GM18870 (cell line): ENCODE data around the gene C17orf78.
"Not testable (repeated sequence)": the region's sequence is repeated elsewhere in the genome, so short reads cannot be mapped to it uniquely, and the experiment has no call there.

Experiments
- ATAC-seq: cut with Tn5 transposase; IDR thresholded peaks from one replicate; pipeline ENCODE4 v1.9.1; 2021; ENCODE audit warnings: moderate library complexity; ENCODE audit not compliant: unreplicated experiment

Gene C17orf78

DNA sequence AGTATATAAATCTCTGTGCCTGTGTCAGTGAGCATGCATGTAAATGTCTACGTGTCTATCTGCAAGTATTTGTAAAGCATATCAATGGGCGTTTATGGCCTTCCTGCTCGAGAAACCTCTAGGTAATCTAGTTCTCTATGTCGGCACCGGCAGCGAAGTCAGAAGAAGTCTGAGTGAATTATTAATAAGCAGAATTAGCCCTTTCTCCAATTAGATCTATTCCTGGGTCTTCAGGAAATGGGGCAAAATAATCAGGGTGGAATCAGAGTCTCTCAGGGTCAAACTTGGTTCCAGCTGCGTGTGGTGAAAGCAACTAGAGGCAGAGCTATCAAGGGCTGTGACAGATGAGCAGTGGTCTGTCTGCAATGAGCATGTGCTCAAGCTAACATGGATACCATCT is at the start of gene C17orf78:
Gene C17orf78, plus strand, starts transcription at position 280 of the 400 bp plus-strand sequence. Its CDS starts 108 bp downstream, at position 388.
- ATAC-seq = no peak

DNA sequence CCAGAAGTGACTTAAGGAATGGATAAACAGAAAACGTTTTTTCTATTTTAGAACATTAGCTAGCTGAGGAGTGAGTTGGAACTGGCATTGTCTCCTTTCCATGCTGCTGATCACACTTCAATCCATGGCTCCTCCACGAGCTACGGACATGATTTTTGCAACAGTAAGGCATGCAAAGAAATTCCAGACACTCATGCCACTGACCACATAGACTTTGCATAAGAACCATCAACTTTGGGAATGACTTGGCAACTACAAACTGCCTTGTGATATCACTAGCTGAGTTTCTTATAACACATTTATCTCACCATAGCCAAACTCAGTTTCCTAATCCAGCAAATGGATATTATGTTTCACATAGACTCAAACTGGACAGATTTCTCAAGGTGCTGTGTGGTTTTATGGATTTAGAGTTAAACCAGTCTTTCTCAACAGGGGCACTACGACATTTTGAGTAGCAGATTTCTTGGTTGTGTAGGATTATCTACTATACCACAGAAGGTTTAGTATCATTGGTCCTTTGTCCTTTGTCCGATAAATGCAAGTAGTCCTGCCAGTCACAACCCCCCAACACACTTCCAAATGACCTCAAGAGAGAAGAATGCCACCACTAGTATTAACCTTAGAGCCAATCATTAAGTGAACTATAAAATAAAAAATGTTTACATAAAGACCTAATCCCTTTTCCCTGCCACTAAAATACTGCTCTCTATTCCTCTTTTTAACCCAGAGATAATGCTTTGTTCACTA is 48.3 kb upstream of the C17orf78 start:
- no peak for ATAC-seq

DNA sequence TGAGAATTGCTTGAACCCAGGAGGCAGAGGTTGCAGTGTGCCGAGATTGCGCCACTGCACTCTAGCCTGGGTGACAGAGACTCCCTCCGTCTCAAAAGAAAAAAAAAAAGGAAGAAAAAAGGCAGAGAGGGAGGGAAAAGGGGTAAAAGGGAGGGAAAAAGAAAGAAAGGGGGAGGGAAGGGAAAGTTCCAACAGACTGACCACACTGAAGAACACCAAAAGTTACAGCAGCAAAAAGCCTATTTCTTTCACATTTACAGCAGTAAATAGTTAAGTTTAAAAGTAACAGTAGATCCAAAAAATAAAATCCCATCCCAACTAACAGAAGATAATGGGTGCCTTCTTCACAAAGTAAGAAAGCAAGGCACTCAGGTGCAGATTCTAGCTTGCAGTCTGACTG is 36.9 kb upstream of the C17orf78 start:
- no peak for ATAC-seq

DNA sequence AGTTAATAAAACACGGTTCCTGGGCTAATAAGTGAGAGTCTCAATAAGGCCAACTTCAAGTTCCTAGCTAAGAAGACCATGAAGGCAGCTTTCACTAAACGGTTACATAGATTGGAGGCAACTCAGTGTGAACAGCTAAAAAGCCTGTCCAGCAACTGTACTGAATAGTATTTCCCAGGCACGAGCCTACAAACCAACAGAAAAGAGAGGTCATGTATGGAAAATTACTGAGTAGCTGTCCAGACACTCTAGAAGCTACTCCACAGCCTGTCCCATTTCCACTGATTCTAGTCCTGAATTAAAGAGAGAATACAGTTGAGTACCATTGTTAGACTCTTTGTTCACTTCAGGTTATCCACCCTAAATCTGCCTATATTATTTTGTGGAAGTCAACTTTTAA is 36.5 kb upstream of the C17orf78 start:
- no peak for ATAC-seq

DNA sequence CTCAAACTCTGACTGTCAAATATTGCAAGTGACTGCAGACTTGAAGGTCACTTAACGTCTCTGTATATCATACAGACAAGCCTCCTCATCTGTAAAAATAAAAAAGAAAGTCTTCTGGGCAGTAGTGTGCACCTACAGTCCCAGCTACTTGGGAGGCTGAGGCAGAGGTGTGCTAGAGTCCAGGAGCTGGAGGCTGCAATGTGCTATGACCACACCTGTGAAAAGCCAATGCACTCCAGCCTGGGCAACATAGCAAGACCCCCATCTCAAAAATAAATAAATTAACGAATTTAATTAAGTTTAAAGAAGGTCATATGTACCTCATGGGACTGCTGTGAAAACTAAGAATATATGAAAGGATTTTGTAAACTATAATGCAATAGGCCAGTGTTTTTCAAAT is 35.0 kb upstream of the C17orf78 start:
- ATAC-seq = no peak

DNA sequence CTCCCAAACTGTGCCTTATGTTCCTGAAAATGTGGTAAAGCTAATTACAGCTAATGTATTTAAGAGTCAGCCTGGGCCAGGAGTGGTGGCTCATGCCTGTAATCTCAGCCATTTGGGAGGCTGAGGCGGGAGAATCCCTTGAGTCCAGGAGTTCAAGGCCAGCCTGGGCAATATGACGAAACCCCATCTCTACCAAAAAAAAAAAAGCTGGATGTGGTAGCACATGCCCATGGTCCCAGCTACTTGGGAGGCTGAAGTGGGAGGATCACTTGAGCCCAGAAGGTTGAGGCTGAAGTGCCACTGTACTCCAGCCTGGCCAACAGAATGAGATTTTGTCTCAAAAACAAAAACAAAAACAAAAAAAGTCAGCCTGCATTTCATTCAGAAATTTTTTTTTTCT is 33.2 kb upstream of the C17orf78 start:
- ATAC-seq = no peak

DNA sequence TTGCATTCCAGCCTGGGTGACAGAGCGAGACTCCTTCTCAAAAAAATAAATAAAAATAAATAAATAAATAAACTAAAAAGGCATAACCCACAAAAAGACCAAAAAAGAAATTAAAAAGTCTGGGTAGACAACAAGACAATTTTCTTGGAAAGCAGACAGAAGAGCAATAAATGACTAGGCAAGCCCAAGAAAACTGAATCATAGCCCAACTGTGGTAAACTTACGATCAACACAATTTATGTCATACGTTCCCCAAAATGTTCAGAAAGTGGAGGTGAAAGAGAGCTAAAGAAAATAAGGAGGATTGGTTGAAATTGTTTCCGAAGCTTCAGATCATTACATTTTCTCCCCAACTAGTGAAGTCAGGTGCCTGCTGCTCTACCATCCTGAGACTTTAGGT is 31.3 kb upstream of the C17orf78 start:
- no peak for ATAC-seq

DNA sequence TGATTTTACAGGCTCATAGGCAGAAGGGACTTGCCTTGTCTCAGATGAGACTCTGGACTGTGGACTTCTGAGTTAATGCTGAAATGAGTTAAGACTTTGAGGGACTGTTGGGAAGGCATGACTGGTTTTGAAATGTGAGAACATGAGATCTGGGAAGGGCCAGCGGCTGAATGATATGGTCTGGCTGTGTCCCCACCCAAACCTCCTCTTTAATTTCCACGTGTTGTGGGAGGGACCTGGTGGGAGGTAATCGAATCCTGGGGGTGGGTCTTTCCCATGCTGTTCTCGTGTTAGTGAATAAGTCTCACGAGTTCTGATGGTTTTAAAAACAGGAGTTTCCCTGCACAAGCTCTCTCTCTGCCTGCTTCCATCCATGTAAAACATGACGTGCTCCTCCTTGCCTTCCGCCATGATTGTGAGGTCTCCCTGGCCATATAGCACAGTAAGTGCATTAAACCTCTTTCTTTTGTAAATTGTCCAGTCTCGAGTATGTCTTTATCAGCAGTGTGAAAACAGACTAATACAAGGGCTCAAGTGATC is 28.9 kb upstream of the C17orf78 start:
- ATAC-seq = not testable (repeated sequence)

DNA sequence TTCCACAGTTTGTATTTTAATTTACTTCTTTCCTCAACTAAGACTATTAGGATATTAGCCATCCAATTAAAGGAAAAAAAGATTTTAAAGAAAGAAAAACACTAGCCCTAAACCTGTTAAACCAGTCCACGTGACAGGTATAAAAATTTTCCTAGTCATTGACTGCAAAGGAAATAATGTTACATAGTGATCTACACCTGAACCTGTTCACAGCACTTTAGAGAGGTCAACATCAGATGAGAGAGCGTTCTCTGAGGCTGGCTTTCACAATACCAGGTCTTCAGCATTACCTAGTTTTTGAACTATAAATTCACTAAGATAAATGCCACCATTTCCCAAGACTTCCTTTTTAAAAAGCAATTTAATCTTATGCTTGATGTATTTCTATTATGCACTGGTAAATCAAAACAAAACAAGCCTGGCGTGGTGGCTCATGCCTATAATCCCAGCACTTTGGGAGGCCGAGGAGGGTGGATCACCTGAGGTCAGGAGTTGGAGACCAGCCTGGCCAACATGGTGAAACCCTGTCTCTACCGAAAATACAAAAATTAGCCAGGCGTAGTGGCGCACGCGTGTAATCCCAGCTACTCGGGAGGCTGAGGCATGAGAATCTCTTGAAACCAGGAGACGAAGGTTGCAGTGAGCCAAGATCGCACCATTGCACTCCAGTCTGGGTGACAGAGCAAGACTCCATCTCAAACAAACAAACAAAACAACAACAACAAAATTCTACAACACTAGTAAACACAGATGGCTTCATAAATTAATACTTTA is 18.8 kb upstream of the C17orf78 start:
- ATAC-seq = not testable (repeated sequence)

DNA sequence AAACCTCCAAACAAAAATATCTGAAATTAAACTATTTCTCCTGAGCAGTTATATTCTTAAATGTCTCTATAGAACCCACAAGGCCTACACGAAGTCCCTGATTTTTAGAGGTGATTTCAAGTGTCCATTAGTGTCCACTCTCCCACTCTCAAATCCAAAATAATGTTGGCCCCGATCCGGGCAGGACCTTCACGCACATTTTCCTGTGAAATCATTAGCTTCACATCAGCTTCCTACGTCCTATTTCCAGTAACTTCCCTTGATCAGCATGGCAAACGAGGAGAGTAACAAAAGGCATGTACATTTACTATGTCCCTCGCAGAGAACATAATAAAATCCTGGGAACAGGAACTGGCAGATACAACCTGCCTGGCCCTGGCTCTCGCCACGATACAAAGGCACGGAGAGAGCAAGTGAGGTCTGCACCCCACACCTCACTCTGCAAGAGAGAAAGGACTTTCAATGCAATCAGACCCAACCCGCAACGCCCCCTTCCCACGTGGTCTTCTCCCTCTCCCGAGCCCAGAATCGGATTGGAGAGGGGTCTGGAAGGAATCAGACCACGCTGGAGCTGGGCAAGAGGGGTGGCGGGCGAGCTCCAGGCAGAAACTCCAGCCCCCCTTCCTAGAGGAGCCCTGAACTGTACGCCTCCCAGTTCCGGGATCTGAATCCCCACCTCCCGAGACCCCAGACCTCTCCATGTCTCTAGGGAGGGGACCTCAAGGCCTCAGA is 17.5 kb upstream of the C17orf78 start:
- no peak for ATAC-seq

DNA sequence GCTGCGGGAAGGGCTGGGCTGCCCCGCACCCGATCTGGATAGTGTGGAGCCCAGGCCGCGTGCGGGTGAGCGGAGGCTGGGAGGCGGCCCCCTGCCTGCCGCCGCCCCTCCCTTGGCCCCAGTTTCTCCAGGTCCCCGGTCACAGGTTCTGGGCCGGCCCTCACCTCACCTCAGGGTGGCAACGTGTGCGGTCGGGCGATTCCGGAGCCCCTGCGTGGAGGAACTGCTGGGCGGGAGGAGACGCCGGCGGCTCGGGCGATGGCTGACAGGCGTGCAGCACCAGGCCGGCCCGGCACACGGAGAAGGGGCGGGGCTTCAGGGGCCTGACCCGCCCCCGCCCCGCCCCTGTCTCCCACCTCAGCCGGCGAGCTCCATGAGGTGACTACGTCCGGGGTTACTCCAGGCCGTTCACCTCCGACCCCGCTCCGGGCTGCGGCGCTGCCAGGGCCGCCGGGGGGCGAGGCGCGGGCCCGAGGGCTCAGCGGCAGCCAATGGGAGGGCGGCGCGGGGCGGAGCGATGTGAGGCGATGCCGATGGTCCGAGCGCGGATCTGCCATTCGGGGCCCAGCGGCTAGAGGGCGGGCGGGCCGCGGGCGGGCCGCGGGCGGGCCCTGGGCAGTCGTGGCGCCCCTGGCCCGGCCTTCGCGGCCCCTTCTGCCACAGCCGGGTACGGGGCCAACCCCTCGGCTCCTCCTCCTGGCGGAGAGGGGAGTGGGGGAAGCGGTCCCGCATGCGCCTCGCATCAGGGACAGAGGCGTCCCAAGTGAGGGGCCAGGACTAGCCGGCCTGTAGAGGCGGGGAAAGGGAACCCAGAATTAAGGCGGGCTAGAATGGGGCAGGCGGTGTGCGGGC is 16.7 kb upstream of the C17orf78 start:
- ATAC-seq = peak; percentile 56

DNA sequence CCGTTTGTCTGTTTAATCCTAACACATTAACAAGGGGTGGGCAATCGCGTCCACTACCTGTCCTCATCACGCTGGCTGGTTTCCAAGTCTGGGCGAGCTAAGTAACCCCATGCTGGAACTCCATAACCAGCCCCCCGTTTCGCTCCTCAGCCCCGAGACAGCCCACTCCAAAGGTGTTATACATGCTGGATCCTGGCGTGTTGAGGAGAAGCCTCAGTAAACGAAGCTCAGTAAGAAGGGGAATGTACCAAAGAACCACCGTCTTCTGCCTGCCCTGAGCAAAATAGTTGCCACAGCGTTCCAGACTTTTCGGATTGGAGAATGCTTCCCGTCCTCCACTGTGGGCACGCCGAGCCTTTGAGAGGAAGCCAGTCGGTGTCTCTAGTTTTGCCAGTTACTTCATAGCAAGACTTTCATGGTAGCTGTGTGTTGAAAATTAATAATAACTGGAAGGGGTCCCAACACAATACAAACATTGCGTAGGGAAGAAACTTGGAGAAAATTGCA is 16.1 kb upstream of the C17orf78 start:
- no peak for ATAC-seq

DNA sequence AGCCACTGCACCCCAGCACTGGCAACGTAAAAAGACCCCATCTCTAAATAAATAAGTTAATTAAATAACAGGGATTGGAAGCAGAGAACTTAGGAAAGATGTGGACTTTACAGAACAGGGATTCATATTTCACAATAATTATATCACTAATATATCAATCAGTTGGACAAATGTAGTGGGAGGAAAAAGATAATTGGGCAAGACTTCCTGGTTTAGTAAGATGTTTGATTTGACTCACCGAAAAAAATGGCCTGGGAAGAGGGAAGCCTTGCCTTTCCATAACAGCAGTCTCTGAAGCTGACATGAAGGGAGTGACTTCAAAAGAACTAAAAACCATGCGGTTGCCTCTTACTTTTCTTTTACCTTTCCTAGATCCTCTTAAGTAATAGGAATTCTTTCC is 15.2 kb upstream of the C17orf78 start:
- no peak for ATAC-seq

DNA sequence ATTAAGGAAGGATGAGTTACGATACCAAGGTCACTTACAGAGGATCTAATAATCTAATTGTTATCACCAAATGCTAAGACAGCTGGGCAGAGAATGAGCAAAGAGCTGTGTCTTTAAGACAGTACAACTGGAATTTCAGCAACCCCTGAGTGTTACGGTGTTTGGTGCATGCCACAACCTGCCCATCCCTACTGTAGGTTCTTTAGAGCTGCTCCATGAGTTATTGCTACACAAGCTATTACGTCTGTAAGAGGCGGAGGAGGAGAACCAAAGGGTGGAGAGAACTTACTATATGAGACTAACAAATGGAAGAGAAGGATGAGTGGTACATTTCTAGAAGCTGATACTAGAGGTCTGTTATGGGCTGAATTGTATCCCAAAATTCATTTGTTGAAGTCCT is 14.2 kb upstream of the C17orf78 start:
- ATAC-seq = no peak

DNA sequence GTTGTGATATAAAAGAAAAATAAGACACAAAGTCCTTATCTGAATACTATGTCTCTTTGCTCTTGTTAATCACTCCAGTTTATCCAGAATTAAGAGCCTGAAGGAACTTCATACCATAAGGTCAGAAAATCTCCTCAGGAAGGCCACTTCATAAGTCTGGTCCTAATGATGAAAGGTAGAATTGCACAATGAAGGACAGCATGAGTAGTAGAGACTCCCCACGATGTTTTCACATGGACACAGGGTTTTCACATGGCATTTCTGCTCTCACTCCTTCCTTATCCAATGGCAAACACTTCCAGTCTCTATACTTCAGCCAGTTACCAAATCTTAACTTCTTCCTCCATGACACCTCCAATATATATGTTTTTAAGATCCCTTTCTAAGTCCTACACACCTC is 10.2 kb upstream of the C17orf78 start:
- ATAC-seq = no peak

DNA sequence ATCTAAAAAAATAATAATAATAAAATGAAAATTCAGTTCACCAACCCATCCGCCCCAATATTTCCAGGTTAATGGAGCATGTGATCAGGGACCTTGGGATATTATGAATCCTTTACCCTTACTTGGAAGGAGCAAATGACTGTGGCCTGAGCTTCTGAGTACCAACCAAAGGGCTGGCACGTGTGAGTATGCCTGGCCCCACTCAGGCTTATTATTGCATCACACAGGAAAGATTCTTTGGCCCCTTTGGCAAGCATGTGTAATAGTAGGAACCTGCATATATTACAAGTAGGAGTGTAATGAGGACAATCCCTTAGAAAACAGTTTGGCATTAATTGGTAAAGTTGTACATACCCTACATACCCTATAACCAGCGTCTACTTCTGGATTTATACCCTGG is 7.2 kb upstream of the C17orf78 start:
- ATAC-seq = no peak

DNA sequence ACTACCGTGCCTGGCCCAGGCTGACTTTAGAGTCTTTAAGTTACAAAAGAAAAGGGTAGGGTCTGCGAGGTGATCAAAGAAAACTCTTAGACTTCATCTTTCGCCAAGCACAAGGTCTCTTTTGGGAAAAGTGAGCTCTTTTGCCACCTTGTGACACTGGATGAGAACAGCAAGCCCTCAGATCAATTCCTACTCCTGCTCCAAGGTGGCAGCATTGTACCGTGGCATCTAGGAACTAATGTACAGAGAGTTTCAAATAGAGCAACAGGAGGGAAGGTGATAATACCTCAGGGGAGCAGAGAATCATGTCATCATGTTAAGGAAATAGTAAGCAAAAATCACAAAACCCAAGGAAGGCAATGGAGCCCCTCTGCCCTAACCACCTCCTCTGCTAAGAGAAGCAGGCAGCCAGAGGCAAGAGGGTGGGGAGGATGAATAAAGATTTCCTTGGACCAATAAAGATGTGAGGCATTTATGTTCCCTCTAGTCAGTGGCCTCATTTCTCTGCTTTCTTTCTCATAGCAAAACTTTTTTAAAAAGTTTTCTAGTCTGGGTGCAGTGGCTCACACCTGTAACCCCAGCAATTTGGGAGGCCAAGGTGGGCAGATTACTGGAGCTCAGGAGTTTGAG is 2.1 kb upstream of the C17orf78 start:
- no peak for ATAC-seq

DNA sequence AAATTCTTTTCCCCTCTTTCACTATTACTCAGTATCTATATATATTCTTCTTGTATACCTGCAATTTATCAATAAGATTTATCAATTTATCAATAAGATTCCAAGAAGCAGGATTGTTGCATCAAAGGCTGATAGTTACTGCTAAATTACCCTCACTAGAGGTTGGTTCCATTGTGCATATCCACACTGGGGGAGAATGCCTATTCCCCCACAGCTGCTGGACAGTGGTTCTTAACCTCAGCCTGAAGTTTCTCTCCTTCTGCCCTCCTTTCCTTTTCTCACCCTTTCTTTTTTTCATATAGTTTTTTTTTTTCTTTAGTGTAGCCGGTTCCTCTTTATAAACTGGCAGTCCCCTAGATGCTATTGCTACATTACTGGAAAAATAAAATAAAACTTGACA is 6.3 kb downstream of the C17orf78 start:
- ATAC-seq = no peak

DNA sequence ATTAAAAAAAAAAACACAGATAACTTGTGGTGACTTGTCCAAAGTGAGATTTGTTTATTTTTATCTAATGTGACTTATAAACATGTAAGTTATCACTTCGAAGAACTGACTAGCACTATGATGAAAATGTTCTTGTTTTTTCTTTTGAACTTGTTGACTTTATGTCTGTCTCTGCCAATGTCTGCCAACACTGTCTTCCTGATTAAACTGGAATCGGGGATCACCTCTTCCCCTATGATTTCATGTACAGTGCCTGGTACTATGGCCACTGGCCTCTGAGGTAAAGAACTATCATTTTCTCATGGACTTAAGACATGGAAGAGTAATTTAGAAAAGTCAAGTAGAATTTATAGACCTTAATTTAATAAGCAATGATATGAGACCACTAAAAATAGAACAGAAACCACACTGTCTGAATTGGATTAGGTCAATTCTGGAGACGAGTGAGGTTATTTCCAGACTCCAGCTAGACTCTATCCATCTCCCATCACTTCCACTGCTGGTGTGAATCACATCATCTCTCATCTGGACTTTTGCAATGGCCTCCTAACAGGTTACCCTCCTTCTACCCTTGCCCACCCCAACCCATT is 8.9 kb downstream of the C17orf78 start:
- ATAC-seq = no peak
